HG03442 (cell line): Measurements from ENCODE around the gene CTF1.
"Not testable (repeated sequence)": the region's sequence is repeated elsewhere in the genome, so short reads cannot be mapped to it uniquely, and the experiment has no call there.

ENCODE experiments used
- ATAC-seq: cut with Tn5 transposase; IDR thresholded peaks from one replicate; pipeline ENCODE4 v1.9.1; 2021; ENCODE audit warnings: mild to moderate bottlenecking, moderate library complexity; ENCODE audit not compliant: unreplicated experiment

CTF1 gene

DNA sequence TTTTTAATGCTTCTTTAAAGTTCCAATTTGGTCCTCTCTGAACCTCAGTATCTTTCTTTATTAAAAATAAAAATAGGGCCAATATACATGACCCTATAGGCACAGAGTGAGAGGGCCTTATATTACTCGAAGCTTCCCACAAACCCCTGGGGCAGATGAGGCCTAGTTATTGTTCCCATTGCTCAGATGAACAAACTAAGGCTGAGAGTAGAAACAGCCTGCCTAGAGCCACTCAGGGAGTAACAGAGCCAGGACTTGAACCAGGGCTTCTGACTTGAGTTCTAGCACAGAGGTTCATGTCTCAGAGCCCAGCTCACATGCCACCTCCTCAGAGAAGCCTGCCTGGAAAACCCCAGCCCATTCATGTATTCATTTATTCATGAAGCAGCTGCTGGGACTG lies 10.3 kb upstream of the CTF1 start:
- no peak for ATAC-seq

DNA sequence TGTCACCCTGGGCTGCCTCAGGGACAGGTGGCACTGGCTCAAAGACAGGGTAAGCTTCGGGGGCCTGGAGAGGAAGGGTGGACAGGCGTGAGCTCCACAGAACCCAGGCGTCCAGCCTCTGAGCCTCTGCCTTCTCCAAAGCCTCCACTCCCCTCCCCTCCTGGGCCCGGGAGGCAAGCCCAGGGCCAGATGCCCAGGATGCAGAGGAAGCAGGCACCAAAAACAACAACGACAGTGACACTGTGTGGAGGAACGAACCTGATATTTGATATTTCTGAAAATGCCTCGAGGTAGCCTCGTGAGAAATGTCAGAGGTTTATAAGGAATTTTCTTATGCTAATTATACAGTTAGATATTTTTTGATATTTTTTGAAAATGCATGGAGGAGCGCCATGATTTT lies 8.5 kb upstream of the CTF1 start:
- no peak for ATAC-seq

DNA sequence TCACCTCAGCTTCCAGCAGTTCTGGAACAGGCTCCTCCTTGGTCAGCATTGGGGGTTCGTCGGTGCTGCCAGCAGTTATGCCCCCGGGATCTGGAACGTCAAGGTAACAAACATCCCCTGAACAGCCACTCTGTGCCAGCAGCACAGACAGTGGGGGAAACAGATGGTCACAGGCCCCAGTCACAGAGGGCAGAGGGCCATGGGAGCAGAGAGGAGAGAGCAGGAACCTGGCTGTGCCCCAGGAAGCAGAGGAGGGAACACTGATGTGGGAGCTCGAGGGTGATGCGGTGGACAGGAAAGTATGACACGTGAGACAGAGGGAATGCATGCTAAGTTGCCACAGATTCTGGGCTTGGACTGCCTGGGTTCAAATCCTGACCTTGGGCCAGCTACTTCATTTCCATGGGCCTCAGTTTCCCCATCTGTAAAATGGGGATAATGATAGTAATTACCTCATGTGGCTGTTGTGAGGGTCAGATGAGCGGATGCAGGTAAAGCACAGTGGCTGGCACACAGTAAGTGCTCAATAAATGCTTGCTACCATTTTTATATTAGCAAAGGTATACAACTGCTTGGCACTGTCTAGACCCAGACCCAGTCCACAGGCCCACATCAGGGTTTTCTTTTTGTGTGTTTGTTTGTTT lies 7.4 kb upstream of the CTF1 start:
- ATAC-seq, result no peak

DNA sequence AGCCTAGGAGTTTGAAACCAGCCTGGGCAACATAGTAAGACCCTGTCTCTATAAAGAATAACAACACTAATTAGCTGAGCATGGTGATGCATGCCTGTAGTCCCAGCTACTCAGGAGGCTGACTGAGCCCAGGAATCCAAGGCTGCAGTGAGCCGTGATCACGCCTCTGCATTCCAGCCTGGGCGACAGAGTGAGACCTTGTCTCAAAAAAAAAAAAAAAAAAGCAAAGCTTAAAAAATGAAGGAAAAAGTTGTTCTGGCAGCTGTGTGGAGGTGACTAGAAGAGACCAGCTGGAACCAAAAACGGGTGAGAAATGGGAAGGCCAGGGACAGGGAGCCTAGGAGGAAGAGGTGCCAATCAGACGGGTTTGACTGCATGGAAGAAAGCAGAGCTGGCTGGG lies 6.7 kb upstream of the CTF1 start:
- no peak for ATAC-seq

DNA sequence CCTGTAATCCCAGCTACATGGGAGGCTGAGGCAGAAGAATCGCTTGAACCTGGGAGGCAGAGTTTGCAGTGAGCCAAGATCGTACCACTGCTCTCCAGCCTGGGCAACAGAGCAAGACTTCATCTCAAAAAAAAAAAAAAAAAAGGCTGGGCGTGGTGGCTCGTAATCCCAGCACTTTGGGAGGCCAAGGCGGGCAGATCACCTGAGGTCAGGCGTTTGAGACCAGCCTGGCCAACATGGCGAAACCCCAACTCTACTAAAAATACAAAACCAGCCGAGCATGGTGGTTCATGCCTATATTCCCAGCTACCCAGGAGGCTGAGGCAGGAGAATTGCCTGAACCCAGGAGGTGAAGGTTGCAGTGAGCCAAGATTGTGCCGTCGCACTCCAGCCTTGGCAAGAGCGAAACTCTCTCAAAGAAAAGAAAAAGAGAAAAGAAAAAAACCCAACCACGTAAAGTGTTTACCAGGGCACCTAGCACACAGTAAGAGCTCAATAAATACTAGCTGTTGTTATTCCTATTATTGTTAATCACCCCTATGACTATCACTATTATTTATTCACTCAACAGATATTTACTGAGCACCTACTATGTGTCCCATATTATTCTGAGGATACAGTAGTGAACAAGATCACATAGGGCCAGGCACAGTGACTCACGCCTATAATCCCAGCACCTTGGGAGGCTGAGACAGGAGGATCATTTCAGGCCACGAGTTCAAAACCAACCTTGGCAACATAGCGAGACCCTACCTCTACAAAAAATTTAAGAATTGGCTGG lies 5.2 kb upstream of the CTF1 start:
- ATAC-seq, result not testable (repeated sequence)

DNA sequence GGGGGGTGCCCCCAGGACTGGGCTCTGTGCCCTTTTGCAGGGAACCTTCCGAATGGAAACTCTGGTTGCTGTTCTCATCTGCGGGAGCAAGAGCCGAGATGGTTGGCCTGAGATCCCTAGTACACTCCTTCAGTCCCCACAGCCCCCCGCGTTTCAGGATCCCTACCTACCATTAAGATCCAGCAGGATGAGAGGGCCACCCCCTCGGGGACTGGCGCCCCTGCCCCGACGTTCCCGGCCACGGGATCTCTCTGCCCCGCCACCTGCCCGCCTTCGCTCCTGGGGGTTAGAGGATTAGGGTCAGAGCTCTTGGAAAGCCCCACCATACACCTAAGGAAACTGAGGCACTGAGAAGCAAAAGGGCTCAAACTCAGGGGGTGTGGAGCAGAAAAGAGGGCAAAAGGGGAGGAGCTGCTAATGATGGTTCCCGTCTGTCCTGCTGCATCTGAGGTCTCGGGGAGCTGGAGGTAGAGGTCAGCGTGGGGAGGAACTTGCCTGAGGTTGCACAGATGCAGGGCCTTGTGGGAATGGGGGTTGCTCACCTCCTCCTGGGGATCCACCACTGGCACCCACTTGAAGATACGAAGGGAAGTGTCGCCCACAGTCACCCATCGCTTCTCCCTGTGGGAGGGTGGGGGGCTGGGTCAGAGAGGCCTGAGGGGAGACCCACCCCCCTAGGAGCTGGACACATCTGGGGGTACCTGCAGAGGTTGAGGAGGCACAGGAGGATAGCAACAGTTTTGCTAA lies 3.6 kb upstream of the CTF1 start:
- no peak for ATAC-seq

DNA sequence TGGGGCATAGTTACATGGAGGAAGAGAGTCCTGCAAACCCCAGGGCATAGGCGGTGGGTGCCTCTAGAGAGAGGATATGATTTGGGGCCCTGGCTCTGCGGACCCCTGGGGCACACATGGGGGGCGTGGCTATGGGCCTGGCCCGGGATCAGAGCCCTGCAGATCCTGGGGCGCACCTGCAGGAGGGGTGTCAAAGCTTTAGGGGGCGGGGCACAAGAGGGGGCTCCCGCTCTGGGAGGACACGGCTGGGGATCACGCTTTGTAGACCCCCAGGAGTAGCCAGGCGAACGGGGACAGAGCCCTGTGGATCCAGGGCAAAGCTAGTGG lies 3.0 kb upstream of the CTF1 start:
- peak; percentile 2 for ATAC-seq

DNA sequence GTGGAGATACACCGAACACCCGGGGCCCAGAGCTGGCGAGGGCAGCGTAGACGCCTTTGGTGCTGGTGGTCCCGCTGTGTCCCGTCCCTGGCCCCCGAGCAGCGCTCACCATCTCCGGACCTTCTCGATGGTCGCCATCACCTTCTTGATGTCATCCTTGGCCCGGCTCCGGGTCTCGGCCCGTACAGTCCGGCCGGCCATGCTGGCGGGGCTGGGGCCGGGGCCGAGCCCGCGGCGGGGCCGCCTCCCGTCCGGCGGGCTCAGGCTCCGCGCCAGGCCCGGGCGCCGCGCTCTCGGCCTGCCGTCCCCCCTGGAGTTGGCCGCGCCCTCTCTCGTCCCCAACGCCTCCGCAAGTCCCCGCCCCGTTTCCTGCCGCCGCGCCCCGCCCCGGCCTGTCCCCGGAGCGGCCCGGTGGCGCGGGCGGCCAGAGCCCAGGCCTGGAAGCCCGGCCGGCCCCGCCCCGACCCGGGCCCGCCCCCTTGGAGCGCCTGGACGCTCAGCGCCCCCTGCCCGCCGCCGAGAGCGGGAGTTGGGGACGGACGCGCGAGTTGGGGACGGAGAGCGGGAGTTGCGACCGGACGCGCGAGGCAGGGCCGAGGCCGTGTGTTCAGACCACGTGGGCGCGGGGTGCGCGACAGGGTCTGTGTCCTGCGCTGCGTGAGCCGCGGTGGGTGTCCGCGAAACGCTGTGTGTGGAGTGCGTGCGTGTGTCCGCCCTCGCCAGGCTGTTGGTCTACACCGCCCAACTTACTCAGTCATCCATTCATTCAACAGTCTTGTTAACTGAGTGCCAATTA lies 2.5 kb upstream of the CTF1 start, which contains the start of gene BCL7C:
Gene BCL7C (minus strand): TSS at position 334 of the 796 bp plus-strand sequence. CDS start 133 bp downstream, at position 201.
- ATAC-seq, result peak; percentile 64

DNA sequence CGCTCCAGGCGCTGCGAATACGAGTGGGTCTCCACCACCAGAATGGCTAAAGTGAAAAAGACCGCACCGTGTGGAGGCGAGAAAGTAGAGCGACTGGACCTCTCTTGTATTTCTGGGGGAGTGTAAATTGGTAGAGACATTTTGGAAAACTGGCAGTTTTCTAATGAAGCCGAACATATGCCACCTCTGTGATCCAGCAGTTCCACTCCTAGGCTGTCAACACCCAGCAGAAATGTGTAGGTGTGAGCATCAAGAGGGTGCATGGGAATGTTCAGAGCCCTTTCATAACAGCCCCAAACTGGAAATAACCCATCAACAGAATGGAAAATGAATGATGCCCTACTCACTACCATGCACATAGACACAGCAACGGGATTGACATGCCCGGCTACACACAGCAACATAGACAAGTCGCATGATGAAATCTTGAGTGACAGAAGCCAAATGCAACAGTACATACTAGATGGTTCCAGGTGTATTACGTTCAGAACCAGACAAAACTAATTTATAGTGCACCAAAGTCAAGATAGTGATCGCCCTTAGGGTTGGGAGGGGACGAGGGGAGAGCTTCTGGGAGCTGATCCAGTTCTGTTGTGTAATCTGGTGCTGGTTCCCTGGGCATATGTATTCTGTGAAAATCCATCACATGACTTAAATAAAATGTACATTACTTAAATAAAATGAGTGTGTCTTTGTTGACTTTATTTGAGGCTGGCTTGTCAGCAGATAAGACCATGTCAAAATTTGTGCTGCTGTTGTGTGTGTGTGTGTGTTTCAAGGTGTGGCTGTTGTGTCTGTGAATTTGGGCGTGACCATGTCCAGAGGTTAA lies 1.7 kb upstream of the CTF1 start:
- ATAC-seq, result no peak

DNA sequence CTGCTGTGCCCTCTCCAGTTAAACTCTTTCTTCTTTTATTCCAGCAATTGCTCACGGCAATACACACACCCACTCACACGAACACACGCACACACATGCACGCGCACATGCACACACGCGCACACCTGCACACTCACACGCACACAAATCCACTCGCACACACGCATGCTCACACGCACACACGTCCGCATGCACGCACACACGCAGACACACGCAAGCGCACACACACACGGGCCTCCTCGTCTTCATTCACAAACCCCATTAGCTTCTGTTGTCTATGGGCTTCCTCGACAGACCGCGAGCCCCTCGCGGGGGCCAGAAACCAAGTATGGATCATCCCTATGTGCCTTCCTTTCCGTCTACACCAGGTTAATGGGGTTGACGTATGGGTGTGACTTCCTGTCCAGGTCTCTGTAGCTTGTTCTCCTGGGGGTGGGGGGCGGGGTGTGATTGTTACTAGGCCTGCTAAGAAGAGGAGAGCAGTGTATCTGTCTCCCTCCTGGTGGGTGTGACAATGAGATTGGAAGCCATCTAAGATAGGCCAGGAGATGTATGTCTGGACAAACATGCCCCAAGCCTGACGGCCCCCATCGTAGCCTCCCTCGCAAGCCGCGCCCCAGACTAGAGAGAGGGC lies 670 bp upstream of the CTF1 start:
- ATAC-seq, result no peak

DNA sequence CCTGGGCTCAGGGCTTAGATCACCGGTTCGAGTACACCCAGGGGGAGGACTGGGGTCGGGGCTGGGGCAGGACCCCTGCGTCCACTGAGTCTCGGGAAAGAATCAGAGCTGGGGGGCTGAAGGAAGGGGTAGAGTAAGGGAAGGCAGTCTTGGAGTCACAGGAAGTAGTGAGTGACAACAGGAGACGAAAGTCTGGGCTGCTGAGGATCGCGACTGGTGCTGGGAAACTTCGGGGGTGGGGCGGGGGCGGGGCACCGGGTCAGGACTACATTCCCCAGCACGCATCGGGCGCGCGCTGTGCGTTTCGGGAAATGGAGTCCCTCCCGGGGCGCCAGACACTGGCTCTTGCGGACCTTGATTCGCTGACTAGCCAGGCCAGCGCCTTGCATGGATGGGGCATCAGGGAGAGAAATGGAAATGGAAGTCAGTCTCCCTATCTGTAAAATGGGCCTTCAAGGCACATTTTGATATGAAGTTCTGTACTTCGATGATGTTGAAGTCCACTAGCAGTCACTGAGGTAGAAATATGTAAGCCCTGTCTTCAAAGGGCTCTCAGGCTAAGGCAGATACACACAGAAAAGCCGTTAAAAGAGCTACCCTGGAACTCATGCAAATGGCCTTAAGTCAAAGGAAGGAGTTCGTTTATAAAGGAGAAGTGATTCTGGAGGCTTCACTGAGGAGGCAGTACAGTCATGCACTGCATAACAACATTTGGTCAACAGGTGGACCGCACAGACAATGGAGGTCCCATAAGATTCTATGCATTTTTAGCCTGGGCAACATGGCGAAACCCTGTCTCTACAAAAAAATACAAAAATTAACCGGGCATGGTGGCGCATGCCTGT lies 697 bp downstream of the CTF1 start:
- ATAC-seq, result peak; percentile 36

DNA sequence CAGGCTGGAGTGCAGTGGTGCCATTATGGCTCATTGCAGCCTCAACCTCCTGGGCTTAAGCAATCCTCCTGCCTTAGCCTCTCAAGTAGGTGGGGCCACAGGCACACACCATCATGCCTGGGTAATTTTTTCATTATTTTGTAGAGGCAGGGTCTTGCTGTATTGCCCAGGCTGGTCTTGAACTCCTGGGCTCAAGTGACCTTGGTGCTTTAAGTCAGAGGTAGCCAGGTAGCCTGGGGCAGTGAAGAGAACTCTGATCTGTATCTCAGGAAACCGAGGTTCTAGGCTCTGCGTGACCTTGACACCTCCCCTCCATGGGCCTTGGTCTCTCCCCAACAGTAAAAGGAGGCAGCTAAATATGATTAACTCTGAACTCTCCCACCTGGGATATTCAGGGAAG lies 3.4 kb downstream of the CTF1 start:
- ATAC-seq, result no peak

DNA sequence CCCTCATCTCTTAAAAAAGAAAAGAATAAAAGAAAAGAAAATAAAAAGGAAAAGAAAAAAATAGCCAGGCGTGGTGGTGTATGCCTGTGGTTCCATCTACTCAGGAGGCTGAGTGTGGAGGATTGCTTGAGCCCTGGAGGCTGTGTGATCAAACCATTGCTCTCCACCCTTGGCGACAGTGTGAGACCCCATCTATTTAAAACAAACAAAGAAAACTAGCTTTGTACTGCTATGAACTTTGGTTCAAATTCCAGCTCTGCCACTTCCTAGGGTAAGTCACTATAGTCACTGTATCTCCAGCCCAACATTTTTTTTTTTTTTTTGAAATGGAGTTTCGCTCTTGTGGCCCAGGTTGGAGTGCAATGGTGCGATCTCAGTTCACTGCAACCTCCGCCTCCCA lies 4.2 kb downstream of the CTF1 start:
- ATAC-seq, result no peak

DNA sequence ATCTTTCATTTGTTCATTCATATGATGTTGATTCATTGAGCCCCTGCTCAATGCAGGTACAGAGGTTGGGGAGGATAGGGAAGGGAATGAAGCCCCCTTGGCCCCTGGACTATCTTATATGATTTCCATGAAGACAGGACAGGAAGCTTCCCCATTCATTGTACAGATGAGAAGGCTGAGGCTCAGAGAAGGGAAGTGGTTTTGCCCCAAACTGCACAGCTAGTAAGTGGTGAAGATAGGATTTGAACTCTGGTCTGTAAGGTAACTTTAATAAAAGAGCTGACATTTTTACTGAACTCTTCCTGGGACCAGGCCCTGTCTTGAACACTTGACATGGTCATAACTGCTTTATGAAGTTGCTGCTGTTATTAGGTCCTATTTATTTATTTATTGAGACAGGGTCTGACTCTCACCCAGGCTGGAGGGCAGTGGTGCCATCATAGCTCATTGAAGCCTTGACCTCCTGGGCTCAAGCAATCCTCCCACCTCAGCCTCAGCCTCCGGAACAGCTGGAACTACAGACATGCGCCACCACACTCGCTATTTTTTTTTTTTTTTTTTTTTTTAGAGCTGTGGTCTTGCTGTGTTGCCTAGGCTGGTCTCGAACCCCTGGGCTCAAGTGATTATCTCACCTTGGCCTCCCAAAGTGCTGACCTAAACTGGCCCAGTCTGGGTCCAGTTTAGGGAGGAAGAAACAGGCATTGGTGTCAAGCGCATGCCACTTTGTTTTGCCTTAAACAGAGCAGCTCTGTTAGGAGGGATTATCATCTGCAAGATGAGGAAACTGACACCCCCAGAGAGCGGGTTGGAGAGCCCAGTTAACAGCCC lies 5.0 kb downstream of the CTF1 start:
- no peak for ATAC-seq

DNA sequence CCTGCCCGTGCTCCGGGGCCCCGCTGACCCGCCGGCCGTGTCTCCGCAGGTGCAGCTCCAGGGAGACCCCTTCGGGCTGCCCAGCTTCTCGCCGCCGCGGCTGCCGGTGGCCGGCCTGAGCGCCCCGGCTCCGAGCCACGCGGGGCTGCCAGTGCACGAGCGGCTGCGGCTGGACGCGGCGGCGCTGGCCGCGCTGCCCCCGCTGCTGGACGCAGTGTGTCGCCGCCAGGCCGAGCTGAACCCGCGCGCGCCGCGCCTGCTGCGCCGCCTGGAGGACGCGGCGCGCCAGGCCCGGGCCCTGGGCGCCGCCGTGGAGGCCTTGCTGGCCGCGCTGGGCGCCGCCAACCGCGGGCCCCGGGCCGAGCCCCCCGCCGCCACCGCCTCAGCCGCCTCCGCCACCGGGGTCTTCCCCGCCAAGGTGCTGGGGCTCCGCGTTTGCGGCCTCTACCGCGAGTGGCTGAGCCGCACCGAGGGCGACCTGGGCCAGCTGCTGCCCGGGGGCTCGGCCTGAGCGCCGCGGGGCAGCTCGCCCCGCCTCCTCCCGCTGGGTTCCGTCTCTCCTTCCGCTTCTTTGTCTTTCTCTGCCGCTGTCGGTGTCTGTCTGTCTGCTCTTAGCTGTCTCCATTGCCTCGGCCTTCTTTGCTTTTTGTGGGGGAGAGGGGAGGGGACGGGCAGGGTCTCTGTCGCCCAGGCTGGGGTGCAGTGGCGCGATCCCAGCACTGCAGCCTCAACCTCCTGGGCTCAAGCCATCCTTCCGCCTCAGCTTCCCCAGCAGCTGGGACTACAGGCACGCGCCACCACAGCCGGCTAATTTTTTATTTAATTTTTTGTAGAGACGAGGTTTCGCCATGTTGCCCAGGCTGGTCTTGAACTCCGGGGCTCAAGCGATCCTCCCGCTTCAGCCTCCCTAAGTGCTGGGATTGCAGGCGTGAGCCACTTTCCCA lies 5.9 kb downstream of the CTF1 start:
- ATAC-seq, result no peak

DNA sequence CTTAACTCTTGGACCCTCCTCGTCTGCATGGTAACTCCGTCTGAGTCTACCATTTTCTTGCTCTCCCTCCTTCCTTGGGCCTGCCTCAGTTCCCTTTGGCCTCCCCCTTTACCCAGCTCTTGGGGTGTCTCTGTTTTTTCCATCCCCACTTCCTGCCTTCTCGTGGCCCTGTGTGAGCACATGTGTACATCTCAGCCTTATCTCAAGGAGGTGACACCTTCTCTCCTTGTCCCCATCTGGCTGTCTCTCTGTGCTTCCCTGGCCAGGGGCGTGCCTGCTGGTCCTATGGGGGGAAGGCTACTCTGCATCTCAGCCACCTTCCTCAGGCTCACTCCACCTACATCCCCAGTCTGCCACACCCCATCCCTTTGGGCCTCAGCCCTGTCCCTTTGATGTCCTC lies 6.6 kb downstream of the CTF1 start:
- ATAC-seq, result no peak

DNA sequence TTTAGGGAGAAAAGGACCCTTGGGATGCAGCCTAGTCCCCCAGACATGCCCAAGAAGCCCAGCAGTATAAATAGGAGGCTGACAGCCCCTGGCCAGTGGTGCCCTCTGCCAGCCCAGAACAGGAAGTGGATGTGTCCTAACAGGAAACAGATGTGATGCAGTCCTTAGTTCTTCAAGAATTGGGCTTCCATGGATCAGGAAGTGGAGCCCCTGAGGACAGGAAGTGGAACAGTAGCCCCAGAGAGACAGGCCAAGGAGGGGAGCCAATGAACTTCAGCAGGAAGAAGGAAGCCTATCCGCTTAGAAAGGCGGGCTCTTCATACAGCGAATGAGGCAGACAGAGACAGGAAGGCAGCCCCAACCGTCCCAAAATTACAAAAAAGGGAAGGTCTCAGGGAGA lies 7.2 kb downstream of the CTF1 start:
- no peak for ATAC-seq
